ENCODE data around the gene FAM234B. TPM values are rescaled to one million over a fixed set of nuclear protein-coding genes. Genes with fewer than 3 reads are reported as not detected.

The FAM234B gene
- total RNA-seq, 1 experiment from 2014 or later: 20.8 TPM

- Histone ChIP-seq H2AFZ (ENCODE audit: low read length) (no peak overlapping the region), H3K27ac (ENCODE audit: insufficient read length, low read depth, low read length) (no peak overlapping the region), H3K56ac (ENCODE audit: insufficient read length, low read depth, low read length) (no peak overlapping the region), H4K91ac (ENCODE audit: insufficient read length, low read depth, low read length) (no peak overlapping the region), H4K8ac (replicated peaks; ENCODE audit: insufficient read length, low read depth, low read length) (no peak overlapping the region), H3T11ph (ENCODE audit: low read length) (no peak overlapping the region), H3K4ac (ENCODE audit: low read depth, low read length) (no peak overlapping the region), H3K4me2 (ENCODE audit: insufficient read depth, insufficient read length, low read length) (no peak overlapping the region), H2BK120ac (ENCODE audit: low read depth, low read length, poor library complexity, severe bottlenecking) (no peak overlapping the region), H4K5ac (ENCODE audit: insufficient read length, low read depth, low read length) (no peak overlapping the region), H4K20me1 (ENCODE audit: control insufficient read depth, insufficient read depth, insufficient read length) (no peaks in the 10 kb centered on the region), H3K23me2 (ENCODE audit: insufficient read length, low read depth, low read length, poor library complexity, severe bottlenecking) (peaks cover 7% of the 10 kb centered on the region), H2BK20ac (ENCODE audit: low read depth, low read length, poor library complexity, severe bottlenecking) (no peak overlapping the region), H3K4me1 (ENCODE audit: insufficient read depth, low read length) (no peaks in the 10 kb centered on the region), H3K18ac (ENCODE audit: insufficient read length, low read depth, low read length) (no peak overlapping the region), H2BK5ac (ENCODE audit: insufficient read length, low read length) (no peak overlapping the region), H3K14ac (ENCODE audit: insufficient read depth, low read length) (no peak overlapping the region), H3K79me2 (ENCODE audit: insufficient read depth, low read length) (no peaks in the 10 kb centered on the region), H3K9ac (ENCODE audit: extremely low read depth, insufficient read length, low read length) (no peak overlapping the region), H3K9me3 (ENCODE audit: control insufficient read depth, low read depth, low read length) (no peaks in the 10 kb centered on the region), H3K79me1 (ENCODE audit: insufficient read depth, low read depth, low read length, poor library complexity, severe bottlenecking) (no peaks in the 10 kb centered on the region), H3K27me3 (ENCODE audit: insufficient read depth, low read length) (no peaks in the 10 kb centered on the region), H3K23ac (ENCODE audit: insufficient read length, low read depth, low read length) (no peak overlapping the region), H2BK15ac (ENCODE audit: low read depth, low read length) (no peak overlapping the region), H2AK5ac (ENCODE audit: insufficient read length, low read length) (no peak overlapping the region), H2BK12ac (ENCODE audit: insufficient read length, low read depth, low read length) (no peak overlapping the region)
- H3K9me3 Mint-ChIP-seq: peaks cover 7 to 10% of the 10 kb centered on the region in 2 experiments; a peak in 3 of 5 replicates
- H3K4me1 Mint-ChIP-seq: peaks cover 14 to 16% of the 10 kb centered on the region in 2 experiments
- no CpG with 5 or more reads among the region's 1 CpG for WGBS (ENCODE audit: extremely low coverage, insufficient read length, low lambda C conversion rate)
- TF ChIP-seq CTCF (conservative IDR thresholded peaks at IDR 0.05): no peak
- DNase-seq: no peak
- H3K36me3 Mint-ChIP-seq (ENCODE audit: insufficient read depth in 1 of 3, low read depth in 3 of 3): peaks cover 0 to 8% (median 0%) of the 10 kb centered on the region in 3 experiments; a peak in 1 of 7 replicates
- H3K27me3 Mint-ChIP-seq (ENCODE audit: low read depth): peaks cover 6% of the 10 kb centered on the region
- no peak overlapping the region for H3K27ac Mint-ChIP-seq
- H3K4me3 Mint-ChIP-seq: no peak overlapping the region
These were observed 61.6 kb downstream of the FAM234B start for GRCh38 chr12:13105781-13106180.
